Measurements from ENCODE around the gene EPS8L1. TPM values are rescaled to one million over a fixed set of nuclear protein-coding genes. Genes with fewer than 3 reads are reported as not detected.
A peak's percentile ranks its signal among the peaks of the same experiment; 100 is the strongest.
"Not testable (repeated sequence)": the region's sequence is repeated elsewhere in the genome, so short reads cannot be mapped to it uniquely, and the experiment has no call there.

EPS8L1 gene
- total RNA-seq, 1 donor from 2014 or later = 1.9 TPM

DNA sequence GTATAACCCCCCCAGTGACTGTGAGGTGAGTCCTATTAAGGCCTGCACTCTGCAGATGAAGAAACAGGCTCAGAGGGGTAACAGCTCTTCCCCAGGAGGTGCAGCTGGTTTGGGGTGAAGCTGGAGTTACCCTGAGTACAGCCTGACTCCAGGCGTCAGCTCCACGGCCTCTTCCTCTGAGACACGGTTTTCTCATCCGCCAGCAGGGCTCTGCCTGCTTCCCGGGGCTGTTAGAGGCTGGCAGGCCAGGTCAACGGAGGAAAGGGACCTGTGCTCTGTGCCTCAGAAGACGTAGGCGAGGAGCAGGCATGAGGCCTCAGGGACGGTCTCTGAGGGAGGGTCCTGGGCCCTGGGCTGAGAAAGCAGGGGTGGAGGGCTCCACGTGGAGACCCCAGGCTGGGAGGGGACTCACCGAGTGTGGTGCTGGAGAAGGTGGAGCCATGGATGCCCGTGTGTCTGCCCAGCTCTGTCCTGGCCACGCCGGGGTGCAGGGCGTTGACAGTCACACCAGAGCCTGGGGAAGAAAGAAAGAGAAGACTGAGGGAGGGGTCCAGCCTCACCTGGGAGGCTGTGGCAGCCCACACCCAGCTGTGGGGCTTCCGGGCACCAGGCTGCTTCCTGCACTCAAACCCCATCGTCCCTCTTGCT lies 28.6 kb upstream of the EPS8L1 start:
- intact Hi-C loops (cut with DNase I) = no loop called here
- DNase-seq (ENCODE audit: missing footprints) (no peak), ATAC-seq (no peak)

GRCh38 chr19:55047951-55048350 lies 27.7 kb upstream of the EPS8L1 start:
- ATAC-seq = no peak
- intact Hi-C loops (cut with DNase I) = no loop called here
- no peak for DNase-seq (ENCODE audit: missing footprints)

GRCh38 chr19:55048446-55048845 lies 27.2 kb upstream of the EPS8L1 start:
- no peak for DNase-seq (ENCODE audit: missing footprints)
- ATAC-seq = no peak
- intact Hi-C loops (cut with DNase I) = no loop called here

DNA sequence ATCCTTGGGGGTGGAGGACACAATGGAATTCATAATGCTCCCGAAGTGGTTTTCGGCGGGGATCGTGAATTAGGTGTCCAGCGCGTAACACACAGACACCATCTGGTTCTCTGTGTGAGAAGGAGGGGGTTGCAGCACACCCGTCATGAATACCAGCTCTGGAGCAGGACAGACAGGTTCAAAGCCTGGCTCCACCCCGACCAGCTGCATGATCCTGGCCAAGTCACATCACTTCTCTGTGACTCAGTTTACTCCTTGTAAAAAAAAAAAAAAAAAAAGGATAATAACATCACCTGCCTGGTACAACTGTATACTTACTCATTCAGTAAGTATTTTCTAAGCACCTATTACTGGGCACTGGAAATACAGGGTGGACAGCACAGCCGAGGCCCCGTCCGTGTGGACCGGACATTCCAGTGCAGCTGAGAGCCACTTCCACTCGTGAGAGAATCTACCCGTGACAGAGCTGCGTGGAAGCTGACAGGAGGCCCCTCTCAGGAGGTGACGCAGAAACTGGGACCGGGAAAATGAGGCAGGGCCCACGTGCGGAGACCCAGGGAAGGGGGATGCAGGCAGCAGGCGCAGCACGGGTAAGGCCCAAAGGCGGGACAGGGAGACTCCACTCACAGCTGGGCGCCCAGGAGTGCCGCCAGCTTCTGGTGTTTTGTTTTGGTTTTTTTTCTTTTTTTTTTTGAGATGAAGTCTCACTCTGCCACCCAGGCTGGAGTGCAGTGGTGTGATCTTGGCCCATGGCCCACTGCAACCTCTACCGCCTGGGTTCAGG lies 24.7 kb upstream of the EPS8L1 start:
- DNase-seq (ENCODE audit: missing footprints) (no peak), ATAC-seq (no peak)

DNA sequence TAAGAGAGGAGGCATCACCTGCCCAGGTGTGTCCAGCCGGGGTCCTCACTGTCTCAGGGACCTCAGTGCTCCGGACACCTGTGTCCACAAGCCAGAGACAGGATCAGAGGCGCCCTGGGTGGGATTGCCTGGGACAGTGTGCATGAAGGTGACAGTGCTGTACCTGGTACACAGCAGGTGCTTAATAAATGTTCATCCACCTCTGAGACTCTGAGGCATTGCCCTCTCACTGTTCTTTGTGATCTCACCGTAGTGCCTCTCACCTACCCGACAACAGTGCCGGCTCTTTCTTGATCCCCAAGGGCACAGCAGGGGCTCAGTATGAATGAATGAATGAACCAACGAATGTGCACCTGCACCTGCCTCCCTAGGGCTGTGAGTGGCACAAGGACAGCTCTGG lies 21.9 kb upstream of the EPS8L1 start:
- intact Hi-C loops (cut with DNase I) = no loop called here
- ATAC-seq (no peak), DNase-seq (ENCODE audit: missing footprints) (no peak)

More for the DNA sequence above, 24.7 kb upstream of the EPS8L1 start:
- intact Hi-C loops (cut with DNase I) = no loop called here

DNA sequence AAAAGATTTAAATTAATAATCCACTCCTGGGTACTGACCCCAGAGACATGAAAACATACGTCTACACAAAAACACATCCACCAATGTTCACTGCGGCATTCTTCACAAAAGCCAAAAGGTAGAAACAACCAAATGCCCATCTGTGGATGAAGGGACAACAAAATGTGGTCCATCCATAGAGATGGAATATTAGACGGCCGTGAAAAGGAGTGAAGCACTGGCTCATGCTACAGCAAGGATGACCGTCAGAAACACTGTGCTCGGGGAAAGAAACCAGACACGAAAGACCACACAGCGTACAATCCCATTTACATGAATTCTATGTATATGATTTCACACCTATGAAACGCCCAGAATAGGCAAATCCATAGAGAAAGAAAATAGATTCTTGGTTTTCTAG lies 18.8 kb upstream of the EPS8L1 start:
- intact Hi-C loops (cut with DNase I) = no loop called here
- no peak for DNase-seq (ENCODE audit: missing footprints)

GRCh38 chr19:55058781-55059610 lies 16.7 kb upstream of the EPS8L1 start:
- no peak for DNase-seq (ENCODE audit: missing footprints)
- ATAC-seq = no peak
- intact Hi-C loops (cut with DNase I) = no loop called here

More for the DNA sequence above, 18.8 kb upstream of the EPS8L1 start:
- no peak for ATAC-seq

- ATAC-seq; intact Hi-C loops (cut with DNase I); DNase-seq (ENCODE audit: missing footprints): not testable (repeated sequence)
Observed at GRCh38 chr19:55060287-55060686, 15.4 kb upstream of the EPS8L1 start.

DNA sequence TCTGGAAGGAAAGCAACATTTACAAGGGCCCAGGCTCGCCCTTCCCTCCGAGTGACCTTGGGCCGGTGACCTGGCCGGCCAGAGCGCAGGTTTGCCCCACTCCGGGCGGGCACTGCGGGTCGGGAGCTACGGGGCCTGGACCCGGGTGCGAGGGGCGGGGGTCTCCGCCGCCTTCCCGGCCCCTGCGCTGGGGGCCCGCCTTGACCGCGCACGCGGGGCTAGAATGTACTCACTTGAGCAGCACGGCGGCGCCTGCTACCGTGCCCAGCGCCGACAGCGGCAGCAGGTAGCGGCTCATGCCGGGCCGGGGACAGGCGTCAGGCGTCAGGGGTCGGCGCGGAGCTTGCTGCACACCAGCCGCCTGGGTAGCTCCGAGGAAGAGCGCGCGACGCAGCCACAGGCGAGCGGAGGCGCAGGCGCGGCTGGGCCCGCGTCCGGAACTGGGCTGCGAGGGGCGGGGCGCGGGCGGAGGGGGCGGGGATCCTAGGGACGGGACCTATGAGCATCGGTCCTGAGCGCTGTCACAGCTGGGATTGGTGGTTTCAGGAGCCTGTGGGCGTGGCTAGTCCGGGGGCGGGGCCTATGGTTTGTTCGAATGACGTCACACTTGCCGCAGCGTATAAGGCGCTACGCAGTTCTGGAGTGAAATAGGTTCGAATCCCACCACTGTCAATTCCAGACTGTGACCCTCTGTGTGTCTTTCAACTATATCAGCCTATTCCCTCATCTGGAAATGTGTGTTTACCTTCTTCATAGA lies 12.8 kb upstream of the EPS8L1 start, which contains the start of gene RDH13:
TSS of gene RDH13 (minus strand) at position 414 of the 757 bp plus-strand sequence. CDS start at position 298, 116 bp downstream.
- ATAC-seq (peak; percentile 100), DNase-seq (ENCODE audit: missing footprints) (peak; percentile 98)
- intact Hi-C loops (cut with DNase I) = loop anchor here (2.0 kb wide), 1 partner anchor 50 kb away; no protein-coding TSS in a partner anchor

- ATAC-seq (no peak), DNase-seq (ENCODE audit: missing footprints) (no peak)
- intact Hi-C loops (cut with DNase I) = loop anchor here (2.0 kb wide), 1 partner anchor 49 kb away; no protein-coding TSS in a partner anchor
Observed at GRCh38 chr19:55063492-55063843, 12.2 kb upstream of the EPS8L1 start.

GRCh38 chr19:55065516-55065915 lies 10.2 kb upstream of the EPS8L1 start:
- intact Hi-C loops (cut with DNase I); DNase-seq (ENCODE audit: missing footprints); ATAC-seq: not testable (repeated sequence)

DNA sequence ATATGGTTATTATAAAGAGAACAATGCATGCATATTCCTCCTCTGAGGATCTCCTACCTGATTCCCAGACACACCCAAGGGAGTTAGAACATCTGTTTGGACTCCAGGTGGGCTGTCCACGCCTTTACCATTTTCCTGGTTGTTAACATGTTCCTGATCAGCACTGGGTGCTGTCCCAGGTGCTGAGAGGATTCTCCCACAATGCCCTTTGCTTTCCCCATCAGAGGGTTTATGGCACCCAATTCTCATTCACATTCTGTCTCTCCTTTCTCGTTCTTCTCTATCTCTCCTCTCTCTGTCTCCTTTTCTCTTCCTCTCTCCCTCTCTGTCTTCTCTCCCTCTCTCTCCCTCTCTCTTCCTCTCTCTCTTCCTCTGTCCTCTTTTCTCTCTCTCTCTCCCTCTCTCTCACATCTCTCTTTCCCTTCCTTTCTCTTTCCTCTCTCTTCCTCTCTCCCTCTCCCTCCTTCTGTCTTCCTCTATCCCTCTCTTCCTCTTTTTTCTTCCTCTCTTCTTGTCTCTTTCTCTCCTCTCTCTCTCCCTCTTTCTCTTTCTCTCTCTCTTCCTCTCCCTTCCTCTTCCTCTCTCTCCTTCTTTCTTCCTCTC lies 9.5 kb upstream of the EPS8L1 start:
- intact Hi-C loops (cut with DNase I) = no loop called here
- ATAC-seq = no peak
- no peak for DNase-seq (ENCODE audit: missing footprints)

DNA sequence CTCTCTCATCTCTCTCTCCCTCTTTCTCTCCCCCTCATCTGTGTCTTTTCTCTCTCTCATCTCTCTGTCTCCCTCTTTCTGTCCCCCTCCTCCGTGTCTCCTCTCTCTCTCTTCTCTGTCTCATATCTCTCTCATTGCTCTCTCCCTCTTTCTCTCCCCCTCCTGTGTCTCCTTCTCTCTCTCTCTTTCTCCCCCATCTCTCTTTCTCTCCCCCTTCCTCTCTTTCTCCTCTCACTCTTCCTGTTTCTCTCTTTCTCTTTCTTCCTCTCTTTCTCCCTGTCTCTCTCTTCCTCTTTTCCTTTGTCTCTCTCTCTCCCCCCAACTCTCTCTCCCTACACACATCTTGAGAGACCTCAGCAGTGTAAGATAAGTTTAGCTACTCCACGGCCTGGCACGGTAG lies 7.8 kb upstream of the EPS8L1 start:
- ATAC-seq (no peak), DNase-seq (ENCODE audit: missing footprints) (no peak)
- intact Hi-C loops (cut with DNase I) = no loop called here

DNA sequence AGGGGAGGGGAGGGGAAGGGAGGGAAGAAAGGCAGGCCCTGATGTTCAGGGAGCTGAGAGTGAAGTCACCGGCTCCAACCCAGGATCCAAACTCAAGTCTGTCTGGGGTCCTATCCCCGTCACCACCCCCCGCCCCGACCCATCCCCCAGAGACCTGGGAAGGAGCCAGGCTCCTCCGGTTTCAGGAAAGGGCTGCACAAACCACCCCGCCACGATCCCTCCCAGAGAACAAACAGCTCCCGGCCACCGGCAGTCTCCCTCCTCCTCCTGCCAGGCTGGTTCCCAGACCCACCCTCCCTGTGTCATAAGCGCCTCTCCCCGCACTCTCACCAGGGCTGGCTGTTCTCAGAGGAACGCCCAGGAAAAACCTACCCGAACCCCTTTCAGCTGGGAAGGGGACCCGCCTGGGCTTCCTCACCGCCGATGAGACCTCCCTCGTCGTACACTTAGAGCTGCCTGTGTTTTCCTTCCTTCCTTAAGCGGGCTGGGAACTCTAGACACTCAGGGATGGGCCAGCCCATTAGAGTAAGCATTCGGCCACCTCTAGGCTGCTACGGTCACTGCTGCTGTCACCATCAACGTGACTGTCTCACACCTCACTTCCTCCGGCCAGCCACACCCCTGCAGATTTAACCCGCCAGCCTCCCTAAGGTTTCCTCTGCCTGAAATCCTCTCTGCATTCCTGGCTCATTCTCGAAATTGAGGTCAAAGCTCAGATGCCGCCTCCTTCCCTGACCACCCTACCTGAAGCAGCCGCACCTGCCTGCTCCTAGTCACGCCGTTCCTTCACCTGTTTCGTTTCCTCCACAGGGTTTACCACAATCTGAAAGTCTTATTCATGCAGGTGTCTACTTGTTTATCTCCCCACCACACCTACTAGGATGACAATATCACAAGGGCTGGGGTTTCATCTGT lies 6.5 kb upstream of the EPS8L1 start:
- DNase-seq (ENCODE audit: missing footprints) (no peak), ATAC-seq (peak; percentile 45)
- intact Hi-C loops (cut with DNase I) = no loop called here

DNA sequence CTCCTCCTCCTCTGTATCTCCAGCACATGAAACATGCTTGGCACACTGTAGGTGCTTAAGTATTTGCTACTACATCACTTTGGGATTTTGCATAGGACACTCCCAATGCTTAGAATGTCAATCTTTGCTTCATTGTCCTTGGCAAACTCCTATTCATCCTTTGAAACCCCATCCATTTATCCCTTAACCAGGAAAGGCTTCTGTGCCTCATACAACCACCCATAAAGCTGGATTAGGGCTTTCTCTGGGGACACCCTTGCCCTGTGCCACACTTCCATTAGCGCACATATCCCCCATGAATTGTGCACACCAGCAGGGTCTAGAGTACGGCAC lies 5.8 kb upstream of the EPS8L1 start:
- DNase-seq (ENCODE audit: missing footprints) (no peak), ATAC-seq (no peak)
- intact Hi-C loops (cut with DNase I) = no loop called here

- intact Hi-C loops (cut with DNase I) = no loop called here
- DNase-seq (ENCODE audit: missing footprints) (no peak), ATAC-seq (no peak)
Observed at GRCh38 chr19:55070466-55071128, 5.1 kb upstream of the EPS8L1 start.

DNA sequence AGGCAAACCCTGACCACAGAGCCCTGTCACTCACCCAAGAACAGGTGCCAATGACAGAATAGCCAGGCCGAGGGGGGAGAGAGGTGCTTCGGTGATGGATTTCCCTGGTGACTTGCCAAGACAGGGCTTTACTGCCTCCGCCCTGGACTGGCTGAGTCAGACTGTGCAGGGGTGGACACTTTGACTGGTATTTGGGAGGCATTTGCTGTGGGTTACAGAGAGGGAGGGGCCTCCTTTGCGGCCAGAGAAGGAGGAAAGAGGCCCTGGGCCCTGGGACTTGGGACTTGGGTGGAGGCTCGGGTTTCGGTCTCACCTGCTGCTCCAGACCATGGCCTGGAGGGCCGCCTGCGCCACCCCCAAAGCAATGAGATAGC lies 4.6 kb upstream of the EPS8L1 start:
- no peak for DNase-seq (ENCODE audit: missing footprints)
- intact Hi-C loops (cut with DNase I) = no loop called here
- ATAC-seq = no peak

Measured in Right ventricle myocardium inferior (tissue), 1 donor.